Measurements from ENCODE around the gene ZNF75A. TPM values are rescaled to one million over a fixed set of nuclear protein-coding genes. Genes with fewer than 3 reads are reported as not detected.

Gene ZNF75A
- polyA plus RNA-seq, 3 donors = 2.3 to 10.2 (median 2.8) TPM

- no peak overlapping the region for H3K4me3 Mint-ChIP-seq
- H3K9me3 Mint-ChIP-seq = peaks cover 11 to 62% (median 48%) of the 10 kb centered on the region in 7 donors
- peaks cover 0 to 2% (median 2%) of the 10 kb centered on the region in 3 donors for H3K27me3 Mint-ChIP-seq (ENCODE audit: low read depth in 3 of 3)
Measured at GRCh38 chr16:3328104-3328503, 22.8 kb downstream of the ZNF75A start.

GRCh38 chr16:3328643-3329042 is 23.3 kb downstream of the ZNF75A start:
- H3K9ac ChIP-seq (ENCODE audit: insufficient read depth, low read length, poor library complexity, severe bottlenecking) = no peak overlapping the region
- intact Hi-C loops (cut with micrococcal nuclease) = no loop called here
- Mint-ChIP-seq H3K9me3 (peaks cover 13 to 61% (median 48%) of the 10 kb centered on the region in 7 donors), H3K4me3 (no peak overlapping the region), H3K36me3 (no peaks in the 10 kb centered on the region), H3K4me1 (no peaks in the 10 kb centered on the region), H3K27ac (no peak overlapping the region), H3K27me3 (ENCODE audit: low read depth in 3 of 3) (peaks cover 0 to 2% (median 2%) of the 10 kb centered on the region in 3 donors)
- H3K79me2 ChIP-seq (ENCODE audit: insufficient read depth, low read length) = no peaks in the 10 kb centered on the region
- DNase-seq = no peak
- H2AFZ ChIP-seq (ENCODE audit: insufficient read depth, low read depth, low read length, poor library complexity, severe bottlenecking) = no peak overlapping the region
- TF ChIP-seq CTCF (IDR thresholded peaks at IDR 0.05) = no peak
- H3K36me3 ChIP-seq (replicated peaks in 1 of 2; ENCODE audit: control insufficient read depth in 1 of 2, insufficient read depth in 2 of 2, low read length in 2 of 2) = no peaks in the 10 kb centered on the region
- peaks cover 18 to 30% of the 10 kb centered on the region in 2 donors for H3K9me3 ChIP-seq (replicated peaks in 1 of 2; ENCODE audit: control insufficient read depth in 1 of 2, insufficient read depth in 1 of 2, low read length in 2 of 2)
- H3K27me3 ChIP-seq (ENCODE audit: control insufficient read depth in 2 of 2, insufficient read depth in 2 of 2, low read length in 2 of 2) = no peaks in the 10 kb centered on the region
- no peaks in the 10 kb centered on the region for H3K4me1 ChIP-seq (ENCODE audit: control insufficient read depth in 1 of 2, insufficient read depth in 2 of 2, low read length in 2 of 2)
- no peak overlapping the region for H3K4me3 ChIP-seq (replicated peaks in 1 of 3; ENCODE audit: low read depth in 2 of 3, low read length in 3 of 3)
- H3K4me2 ChIP-seq (replicated peaks; ENCODE audit: extremely low read depth, low read length, poor library complexity, severe bottlenecking) = no peak overlapping the region
- no peak overlapping the region for H3K27ac ChIP-seq (ENCODE audit: low read depth in 1 of 2, low read length in 2 of 2)
- WGBS (ENCODE audit: insufficient coverage) = 100% methylated on average over 1 of the region's 2 CpGs
- H4K20me1 ChIP-seq (ENCODE audit: insufficient read depth, low read length) = no peaks in the 10 kb centered on the region

More at GRCh38 chr16:3328104-3328503, 22.8 kb downstream of the ZNF75A start:
- no peaks in the 10 kb centered on the region for H4K20me1 ChIP-seq (ENCODE audit: insufficient read depth, low read length)
- H3K4me2 ChIP-seq (replicated peaks; ENCODE audit: extremely low read depth, low read length, poor library complexity, severe bottlenecking) = no peak overlapping the region
- 86% methylated on average over 1 of the region's 3 CpGs for WGBS (ENCODE audit: insufficient coverage)
- H3K9me3 ChIP-seq (replicated peaks in 1 of 2; ENCODE audit: control insufficient read depth in 1 of 2, insufficient read depth in 1 of 2, low read length in 2 of 2) = peaks cover 23 to 31% of the 10 kb centered on the region in 2 donors
- H3K36me3 ChIP-seq (replicated peaks in 1 of 2; ENCODE audit: control insufficient read depth in 1 of 2, insufficient read depth in 2 of 2, low read length in 2 of 2) = no peaks in the 10 kb centered on the region
- intact Hi-C loops (cut with micrococcal nuclease) = no loop called here
- no peak for TF ChIP-seq CTCF (IDR thresholded peaks at IDR 0.05)
- Mint-ChIP-seq H3K36me3 (no peaks in the 10 kb centered on the region), H3K4me1 (no peaks in the 10 kb centered on the region), H3K27ac (no peak overlapping the region)
- H2AFZ ChIP-seq (ENCODE audit: insufficient read depth, low read depth, low read length, poor library complexity, severe bottlenecking) = no peak overlapping the region
- no peak overlapping the region for H3K4me3 ChIP-seq (replicated peaks in 1 of 3; ENCODE audit: low read depth in 2 of 3, low read length in 3 of 3)
- H3K79me2 ChIP-seq (ENCODE audit: insufficient read depth, low read length) = no peaks in the 10 kb centered on the region
- H3K27ac ChIP-seq (ENCODE audit: low read depth in 1 of 2, low read length in 2 of 2) = no peak overlapping the region
- no peaks in the 10 kb centered on the region for H3K27me3 ChIP-seq (ENCODE audit: control insufficient read depth in 2 of 2, insufficient read depth in 2 of 2, low read length in 2 of 2)
- no peak for DNase-seq
- no peaks in the 10 kb centered on the region for H3K4me1 ChIP-seq (ENCODE audit: control insufficient read depth in 1 of 2, insufficient read depth in 2 of 2, low read length in 2 of 2)
- H3K9ac ChIP-seq (ENCODE audit: insufficient read depth, low read length, poor library complexity, severe bottlenecking) = no peak overlapping the region

All from CD14-positive monocyte (primary cell).